PFSK-1 (cell line): Measurements from ENCODE around the gene RNU6-8.

ENCODE experiments used
- FOXP2 ChIP-seq: optimal IDR thresholded peaks from 2 replicates; pipeline ENCODE3; 2011; ENCODE audit warnings: borderline replicate concordance, control low read depth, inconsistent platforms; ENCODE audit not compliant: insufficient read depth; ENCODE audit errors: extremely low read length, extremely low read depth
- POLR2AphosphoS5 ChIP-seq: IDR thresholded peaks from 2 replicates; pipeline ENCODE4 v1.6.1; 2012; ENCODE audit warnings: low read depth, mild to moderate bottlenecking, control low read depth, low read length, moderate library complexity
- REST ChIP-seq, 2 experiments: IDR thresholded peaks; 2 replicates each; pipeline versions ENCODE4 v1.6.1 to v1.8.0; 2011 to 2012; ENCODE audit warnings: low read depth in 2 of 2, low read length in 2 of 2, control low read depth in 1 of 2, inconsistent platforms in 1 of 2, mild to moderate bottlenecking in 1 of 2, moderate library complexity in 1 of 2; ENCODE audit not compliant: insufficient read depth in 1 of 2
- SIN3A ChIP-seq: IDR thresholded peaks from 2 replicates; pipeline ENCODE4 v1.6.1; 2012; ENCODE audit warnings: mild to moderate bottlenecking, low read length, moderate library complexity, borderline replicate concordance; ENCODE audit not compliant: insufficient read depth
- TAF1 ChIP-seq: IDR thresholded peaks from 2 replicates; pipeline ENCODE4 v1.6.1; 2012; ENCODE audit warnings: low read length, control low read depth, borderline replicate concordance; ENCODE audit not compliant: insufficient read depth

RNU6-8 gene

GRCh38 chr14:32202491-32202997, 525 bp downstream of the RNU6-8 start:
- TF ChIP-seq FOXP2 (no peak), POLR2AphosphoS5 (no peak), REST (IDR thresholded peaks at IDR 0.05; ENCODE audit: insufficient read depth in 1 of 2, low read depth in 2 of 2, low read length in 2 of 2) (no peak), TAF1 (no peak), SIN3A (no peak)

DNA sequence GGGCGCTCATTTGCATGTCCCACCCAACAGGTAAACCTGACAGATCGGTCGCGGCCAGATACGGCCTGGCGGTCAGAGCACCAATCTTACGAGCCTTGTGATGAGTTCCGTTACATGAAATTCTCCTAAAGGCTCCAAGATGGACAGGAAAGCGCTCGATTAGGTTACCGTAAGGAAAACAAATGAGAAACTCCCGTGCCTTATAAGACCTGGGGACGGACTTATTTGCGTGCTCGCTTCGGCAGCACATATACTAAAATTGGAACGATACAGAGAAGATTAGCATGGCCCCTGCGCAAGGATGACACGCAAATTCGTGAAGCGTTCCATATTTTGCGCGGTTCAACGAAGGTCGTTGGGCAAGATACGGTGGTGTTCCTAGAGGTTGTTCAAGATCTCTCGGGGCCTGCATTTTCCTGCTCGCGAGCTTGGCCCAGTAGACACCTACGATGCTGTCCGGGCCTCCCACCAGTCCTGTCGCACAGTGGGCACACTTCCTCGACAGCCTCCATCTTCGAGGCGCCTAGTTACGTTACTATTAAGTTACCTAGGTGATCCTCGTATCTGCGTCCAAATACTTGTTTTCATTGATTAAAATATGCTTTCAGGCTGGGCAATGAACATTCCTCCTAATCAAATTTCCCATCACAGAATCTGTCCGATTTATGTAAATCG, 1.1 kb downstream of the RNU6-8 start, which contains the start of gene RNU6-7:
Gene RNU6-7, plus strand, starts transcription at position 230 of the 675 bp plus-strand sequence.
- TF ChIP-seq TAF1 (no peak), POLR2AphosphoS5 (no peak), FOXP2 (no peak), REST (IDR thresholded peaks at IDR 0.05; ENCODE audit: insufficient read depth in 1 of 2, low read depth in 2 of 2, low read length in 2 of 2) (no peak), SIN3A (no peak)

GRCh38 chr14:32201193-32201815, 1.8 kb downstream of the RNU6-8 start:
- TF ChIP-seq FOXP2 = peak; percentile 27
- TF ChIP-seq REST (IDR thresholded peaks at IDR 0.05; ENCODE audit: insufficient read depth in 1 of 2, low read depth in 2 of 2, low read length in 2 of 2) = peak; percentile 80 to 89
- TF ChIP-seq TAF1 = no peak

GRCh38 chr14:32200368-32201192, 2.5 kb downstream of the RNU6-8 start:
- TF ChIP-seq POLR2AphosphoS5 (no peak), TAF1 (no peak), REST (IDR thresholded peaks at IDR 0.05; ENCODE audit: insufficient read depth in 1 of 2, low read depth in 2 of 2, low read length in 2 of 2) (no peak), SIN3A (no peak), FOXP2 (no peak)
